Endodermal cell (in vitro differentiated cells): ENCODE measurements around the gene DSEL. TPM values are rescaled to one million over a fixed set of nuclear protein-coding genes. Genes with fewer than 3 reads are reported as not detected.

Experiments used
- DNase-seq: peaks from one replicate; pipeline ENCODE4 v3.0.0-alpha.2; 2017
- H3K27ac ChIP-seq: 2 replicates; pipeline ENCODE4 v1.5.1; 2013; ENCODE audit warnings: mild to moderate bottlenecking, low read depth, low read length, moderate library complexity
- H3K27me3 ChIP-seq: 2 replicates; pipeline ENCODE4 v1.6.1; 2013; ENCODE audit warnings: mild to moderate bottlenecking, low read length, moderate library complexity; ENCODE audit not compliant: insufficient read depth, control insufficient read depth, poor library complexity, severe bottlenecking
- H3K36me3 ChIP-seq: 2 replicates; pipeline ENCODE4 v1.7.0; 2013; ENCODE audit warnings: mild to moderate bottlenecking, low read length, moderate library complexity; ENCODE audit not compliant: control insufficient read depth, insufficient read depth
- H3K4me1 ChIP-seq: one replicate; pipeline ENCODE4 v1.7.0; 2013; ENCODE audit warnings: low read length; ENCODE audit not compliant: control insufficient read depth, insufficient read depth
- H3K4me3 ChIP-seq: 2 replicates; pipeline ENCODE4 v1.5.1; 2013; ENCODE audit warnings: mild to moderate bottlenecking, low read length, moderate library complexity
- H3K9ac ChIP-seq: 2 replicates; pipeline ENCODE4 v1.6.1; 2013; ENCODE audit warnings: mild to moderate bottlenecking, low read length, moderate library complexity; ENCODE audit not compliant: poor library complexity, severe bottlenecking; ENCODE audit errors: extremely low read depth
- H3K9me3 ChIP-seq: 2 replicates; pipeline ENCODE4 v1.6.1; 2013; ENCODE audit warnings: mild to moderate bottlenecking, low read length, moderate library complexity; ENCODE audit not compliant: control insufficient read depth
- H3K27ac Mint-ChIP-seq: 2 replicates; pipeline ENCODE4 v1.8.0; 2020; ENCODE audit warnings: mixed read lengths
- H3K27me3 Mint-ChIP-seq: 2 replicates; pipeline ENCODE4 v1.8.0; 2021; ENCODE audit warnings: mild to moderate bottlenecking, mixed read lengths; ENCODE audit not compliant: insufficient read depth
- H3K36me3 Mint-ChIP-seq: 2 replicates; pipeline ENCODE4 v1.8.0; 2020; ENCODE audit warnings: low read depth, mixed read lengths
- H3K4me1 Mint-ChIP-seq: 2 replicates; pipeline ENCODE4 v1.8.0; 2020; ENCODE audit warnings: mixed read lengths
- H3K4me3 Mint-ChIP-seq: 2 replicates; pipeline ENCODE4 v1.8.0; 2020; ENCODE audit warnings: mild to moderate bottlenecking, moderate library complexity, mixed read lengths
- H3K9me3 Mint-ChIP-seq: 2 replicates; pipeline ENCODE4 v1.8.0; 2020; ENCODE audit warnings: mild to moderate bottlenecking, mixed read lengths
- CTCF ChIP-seq: fragments of 200-600 bp; sonication (generic); conservative IDR thresholded peaks from 2 replicates; pipeline ENCODE4 v1.5.0; 2021; ENCODE audit warnings: antibody characterized with exemption, mild to moderate bottlenecking
- WGBS, 2 experiments: methylation state at CpG; one replicate each; pipeline versions ENCODE4 v1.1.5 to v1.1.7; 2013; ENCODE audit warnings: missing lambda C conversion rate in 2 of 2, mixed read lengths in 1 of 2; ENCODE audit not compliant: insufficient coverage in 1 of 2, insufficient read length in 1 of 2; 5-methylcytosine and 5-hydroxymethylcytosine counted together
- total RNA-seq, 2 donors: library from RNA; stranded (reverse); fragmentation: NEBNext Ultra II Directional in 1 of 2; extraction: Animal tissue kit (Norgen Biotek cat#: 25700) in 1 of 2; gene quantifications; 2 replicates in 1 of 2; 3 replicates in 1 of 2; pipeline ENCODE4 v1.2.1, GENCODE V29; 2021

DSEL gene
- total RNA-seq, 2 donors from 2014 or later, result 6.0 to 9.0 TPM

- Histone ChIP-seq H3K4me3 (no peak overlapping the region), H3K27ac (no peak overlapping the region), H3K9ac (no peak overlapping the region), H3K36me3 (no peaks in the 10 kb centered on the region), H3K27me3 (peaks cover 22% of the 10 kb centered on the region), H3K4me1 (no peaks in the 10 kb centered on the region), H3K9me3 (peaks cover 5% of the 10 kb centered on the region)
- no peaks in the 10 kb centered on the region for H3K9me3 Mint-ChIP-seq
- H3K4me3 Mint-ChIP-seq, result no peak overlapping the region
- WGBS, 2 experiments, result 95 to 96% methylated on average over 2 to 3 of the region's 3 CpGs
- DNase-seq, result no peak
- TF ChIP-seq CTCF, result peak; percentile 55
- peaks cover 11% of the 10 kb centered on the region for H3K27me3 Mint-ChIP-seq
- no peak overlapping the region for H3K27ac Mint-ChIP-seq
- H3K4me1 Mint-ChIP-seq, result peaks cover 2% of the 10 kb centered on the region
- H3K36me3 Mint-ChIP-seq, result no peaks in the 10 kb centered on the region
These were observed 59.8 kb downstream of the DSEL start for GRCh38 chr18:67456711-67457110.
